Forelimb muscle (tissue), 1 donor: ENCODE results near the gene ST6GAL1. TPM values are rescaled to one million over a fixed set of nuclear protein-coding genes. Genes with fewer than 3 reads are reported as not detected.
"Not testable (repeated sequence)": the region's sequence is repeated elsewhere in the genome, so short reads cannot be mapped to it uniquely, and the experiment has no call there.

Source experiments
- DNase-seq: peaks from one replicate; pipeline ENCODE4 v3.0.0-alpha.2; 2013; ENCODE audit warnings: low read depth
- polyA plus RNA-seq: library from polyadenylated mRNA; unstranded; fragments of 120-200 nt; gene quantifications from one replicate; pipeline ENCODE4 v1.2.1, GENCODE V29; 2013; ENCODE audit not compliant: insufficient read length

Gene ST6GAL1
- polyA plus RNA-seq, 1 donor, result 11.9 TPM

- no peak for DNase-seq
Measured at GRCh38 chr3:186940967-186941366, 10.6 kb downstream of the ST6GAL1 start.

GRCh38 chr3:186942168-186942567, 11.8 kb downstream of the ST6GAL1 start:
- no peak for DNase-seq

- no peak for DNase-seq
Measured at GRCh38 chr3:186945255-186945823, 15.0 kb downstream of the ST6GAL1 start.

- no peak for DNase-seq
Measured at GRCh38 chr3:186946756-186947375, 16.5 kb downstream of the ST6GAL1 start.

GRCh38 chr3:186949281-186949982, 19.1 kb downstream of the ST6GAL1 start:
- DNase-seq, result no peak

GRCh38 chr3:186950402-186951093, 20.2 kb downstream of the ST6GAL1 start:
- no peak for DNase-seq

- DNase-seq, result no peak
Measured at GRCh38 chr3:186951640-186952552, 21.6 kb downstream of the ST6GAL1 start.

- no peak for DNase-seq
Measured at GRCh38 chr3:186953011-186953487, 22.7 kb downstream of the ST6GAL1 start.

GRCh38 chr3:186953992-186954699, 23.8 kb downstream of the ST6GAL1 start:
- DNase-seq, result not testable (repeated sequence)

- DNase-seq, result no peak
Measured at GRCh38 chr3:186955898-186956696, 25.8 kb downstream of the ST6GAL1 start.

- no peak for DNase-seq
Measured at GRCh38 chr3:186959029-186959624, 28.8 kb downstream of the ST6GAL1 start.

- DNase-seq, result no peak
Measured at GRCh38 chr3:186960347-186960746, 30.0 kb downstream of the ST6GAL1 start.

GRCh38 chr3:186962445-186962844, 32.1 kb downstream of the ST6GAL1 start:
- DNase-seq, result no peak

GRCh38 chr3:186963636-186964035, 33.3 kb downstream of the ST6GAL1 start:
- DNase-seq, result no peak

GRCh38 chr3:186964071-186964470, 33.7 kb downstream of the ST6GAL1 start:
- DNase-seq, result no peak

GRCh38 chr3:186964616-186965015, 34.3 kb downstream of the ST6GAL1 start:
- DNase-seq, result no peak

GRCh38 chr3:186965141-186965879, 35.0 kb downstream of the ST6GAL1 start:
- DNase-seq, result no peak

GRCh38 chr3:186966406-186966805, 36.1 kb downstream of the ST6GAL1 start:
- no peak for DNase-seq

GRCh38 chr3:186967236-186967635, 36.9 kb downstream of the ST6GAL1 start:
- DNase-seq, result not testable (repeated sequence)
